Measurements from ENCODE around the gene SMOC1.

DNA sequence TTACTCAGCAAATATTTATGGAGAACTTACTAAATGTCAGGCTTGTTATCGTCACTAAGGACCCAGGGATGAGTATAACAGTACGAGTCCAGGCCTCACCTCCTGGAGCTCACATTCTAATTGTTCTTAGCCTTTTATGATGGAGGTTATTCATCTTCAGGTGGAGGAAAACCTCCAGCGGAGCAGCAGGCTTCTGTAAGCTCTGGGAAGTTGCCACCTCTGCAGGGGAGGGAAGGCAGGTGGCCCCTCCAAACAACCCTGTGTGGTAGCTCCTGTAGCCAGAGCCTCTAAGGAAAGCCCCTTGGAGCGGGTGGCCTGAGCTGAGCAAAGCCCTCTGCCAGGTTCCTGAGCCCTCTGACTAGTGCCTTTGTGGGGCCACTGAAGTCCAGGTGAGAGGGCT, 104.1 kb downstream of the SMOC1 start:
- TF ChIP-seq CTCF (IDR thresholded peaks at IDR 0.05) (no peak), POLR2A (IDR thresholded peaks at IDR 0.05) (no peak)

All from ovary (tissue), 3 donors.